GM18867 (cell line): Measurements from ENCODE around the gene F13A1.

Experiments used
- ATAC-seq: cut with Tn5 transposase; IDR thresholded peaks from one replicate; pipeline ENCODE4 v1.9.1; 2021; ENCODE audit warnings: mild to moderate bottlenecking, moderate library complexity; ENCODE audit not compliant: unreplicated experiment

Gene F13A1

GRCh38 chr6:6246544-6246943 is 73.9 kb downstream of the F13A1 start:
- ATAC-seq: peak; percentile 86

DNA sequence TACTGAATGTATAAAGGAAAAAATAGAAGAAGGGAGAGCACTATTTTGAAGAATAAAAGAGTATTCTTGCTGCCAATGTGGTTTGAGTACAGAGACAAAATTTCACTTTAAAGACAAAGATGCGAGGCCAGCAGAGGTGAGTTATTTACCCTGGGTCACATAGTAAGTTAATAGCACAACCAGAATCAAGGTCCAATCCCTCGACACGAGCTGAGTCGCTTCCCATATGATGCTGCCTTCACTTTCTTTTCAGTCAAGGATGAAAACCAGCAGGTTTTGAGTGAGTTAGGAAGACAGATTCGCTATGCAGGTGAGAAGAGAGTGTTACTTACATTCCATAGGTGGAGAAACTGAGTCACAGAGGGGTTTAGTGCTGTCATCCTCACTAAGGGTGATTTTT is 75.8 kb downstream of the F13A1 start:
- no peak for ATAC-seq

GRCh38 chr6:6243846-6244245 is 76.6 kb downstream of the F13A1 start:
- no peak for ATAC-seq

DNA sequence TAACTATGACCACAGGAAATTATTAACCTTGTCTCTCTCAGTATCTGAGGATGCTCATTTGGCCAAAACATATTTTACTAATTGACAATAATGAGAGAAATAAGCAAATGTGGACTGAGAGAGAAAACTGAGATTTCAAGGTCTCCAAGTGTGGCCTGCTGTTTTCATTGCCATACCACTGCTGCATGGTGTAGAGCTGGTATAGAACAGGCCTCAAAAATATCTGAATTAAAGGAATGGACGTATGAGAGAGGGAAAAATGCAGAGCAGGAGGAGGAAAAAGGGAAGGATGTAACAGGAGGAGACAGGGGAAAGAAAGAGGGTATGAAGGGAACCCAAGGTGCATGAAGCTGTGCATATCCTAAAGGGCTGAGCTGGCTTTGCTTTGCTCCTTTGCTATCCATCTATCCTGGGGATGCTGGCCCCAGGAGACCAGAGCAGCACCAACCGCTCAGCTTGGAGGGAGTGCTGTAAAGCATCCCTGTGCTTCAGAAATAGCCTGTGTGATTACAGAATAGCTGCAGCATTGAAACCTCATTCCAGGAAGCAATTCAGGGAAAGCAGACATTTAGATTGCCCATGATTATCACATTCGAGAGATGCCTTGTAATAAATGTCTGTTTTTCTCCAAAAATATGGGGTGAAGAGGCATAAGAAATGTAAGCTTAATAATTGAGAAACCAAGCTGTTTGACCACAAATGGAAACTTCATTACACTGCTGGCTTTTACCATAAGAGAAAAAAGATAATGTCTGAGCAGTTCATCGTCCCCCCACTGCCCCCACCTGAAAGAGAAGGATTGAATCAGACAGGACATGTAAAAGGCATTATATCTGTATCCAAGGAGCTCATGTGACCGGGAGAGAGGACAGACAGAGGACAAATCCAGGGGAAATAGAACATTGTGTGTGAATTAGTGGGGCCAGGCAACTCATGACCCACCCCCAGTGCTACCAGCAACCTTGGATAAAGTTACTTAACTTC is 80.6 kb downstream of the F13A1 start:
- no peak for ATAC-seq

DNA sequence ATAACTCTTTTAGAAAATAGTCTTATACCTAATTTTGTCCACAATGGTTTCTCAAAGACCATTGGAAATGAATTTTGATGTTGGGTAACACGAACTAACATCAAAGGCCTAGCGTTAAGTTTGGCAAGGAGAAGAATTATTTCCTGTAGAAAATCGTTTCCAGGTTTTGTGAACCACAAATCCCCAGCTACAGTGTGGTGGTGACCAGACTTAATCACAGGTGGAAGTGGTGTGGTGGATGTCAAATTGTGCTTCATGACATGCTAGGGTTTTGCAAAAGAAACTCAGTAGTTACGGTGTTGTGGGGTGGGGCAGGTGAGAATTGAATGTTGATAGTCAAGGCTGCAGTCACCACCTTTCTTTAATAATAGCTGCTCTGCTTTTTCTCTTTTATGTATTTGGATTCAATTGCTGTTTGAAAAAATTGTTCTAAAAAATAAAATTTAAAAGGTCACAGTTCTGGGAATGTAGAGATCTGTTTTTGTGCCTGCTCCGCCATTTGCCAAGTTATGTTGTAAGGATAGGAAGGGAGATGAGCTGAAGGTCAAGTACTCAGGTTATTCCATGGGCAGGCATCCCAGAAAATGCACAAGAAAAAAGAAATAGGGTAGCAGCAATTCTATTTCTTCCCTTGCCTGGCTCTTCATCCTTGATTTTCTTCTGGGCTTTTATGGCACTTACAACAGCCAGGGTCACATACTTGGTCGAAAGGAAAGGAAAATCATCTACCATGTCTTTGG is 83.6 kb downstream of the F13A1 start:
- no peak for ATAC-seq

DNA sequence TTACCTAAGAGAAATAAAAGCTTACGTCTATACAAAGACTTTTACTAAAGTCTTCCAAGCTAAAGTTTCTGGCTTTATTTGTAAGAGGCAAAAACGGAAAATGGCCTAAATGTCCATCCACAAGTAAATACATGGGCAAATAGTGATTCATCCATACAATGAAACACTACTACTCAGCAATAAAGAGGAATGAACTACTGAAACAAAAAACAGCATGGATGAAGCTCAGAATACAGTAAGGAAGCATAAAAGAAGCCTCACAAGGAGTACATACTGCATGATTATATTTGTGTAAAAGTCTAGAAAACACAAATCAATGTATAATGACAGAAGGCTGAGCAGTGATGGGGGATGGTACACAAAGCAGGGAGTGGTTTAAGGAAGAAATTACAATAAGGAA is 84.7 kb downstream of the F13A1 start:
- no peak for ATAC-seq

- ATAC-seq: no peak
Measured at GRCh38 chr6:6234963-6235362, 85.5 kb downstream of the F13A1 start.

- no peak for ATAC-seq
Measured at GRCh38 chr6:6230286-6230685, 90.2 kb downstream of the F13A1 start.

DNA sequence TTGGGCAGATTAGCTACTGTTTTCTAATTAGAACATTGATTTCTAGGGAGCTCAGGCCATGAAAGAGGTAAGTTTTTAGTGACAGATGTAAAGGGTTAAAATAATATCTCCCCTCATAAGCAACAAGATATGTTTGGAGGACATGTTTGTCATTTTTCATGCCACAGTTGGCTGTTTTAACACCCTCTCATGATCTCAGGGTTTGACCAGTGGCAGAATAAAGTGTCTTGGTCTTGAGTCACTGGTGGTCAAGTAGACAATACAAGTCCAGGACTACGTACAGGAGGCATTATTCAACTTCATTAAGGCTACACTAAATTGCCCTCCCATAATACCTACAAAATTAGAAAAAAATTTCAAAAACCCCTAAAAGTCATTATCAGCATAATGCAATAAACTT is 92.6 kb downstream of the F13A1 start:
- no peak for ATAC-seq

DNA sequence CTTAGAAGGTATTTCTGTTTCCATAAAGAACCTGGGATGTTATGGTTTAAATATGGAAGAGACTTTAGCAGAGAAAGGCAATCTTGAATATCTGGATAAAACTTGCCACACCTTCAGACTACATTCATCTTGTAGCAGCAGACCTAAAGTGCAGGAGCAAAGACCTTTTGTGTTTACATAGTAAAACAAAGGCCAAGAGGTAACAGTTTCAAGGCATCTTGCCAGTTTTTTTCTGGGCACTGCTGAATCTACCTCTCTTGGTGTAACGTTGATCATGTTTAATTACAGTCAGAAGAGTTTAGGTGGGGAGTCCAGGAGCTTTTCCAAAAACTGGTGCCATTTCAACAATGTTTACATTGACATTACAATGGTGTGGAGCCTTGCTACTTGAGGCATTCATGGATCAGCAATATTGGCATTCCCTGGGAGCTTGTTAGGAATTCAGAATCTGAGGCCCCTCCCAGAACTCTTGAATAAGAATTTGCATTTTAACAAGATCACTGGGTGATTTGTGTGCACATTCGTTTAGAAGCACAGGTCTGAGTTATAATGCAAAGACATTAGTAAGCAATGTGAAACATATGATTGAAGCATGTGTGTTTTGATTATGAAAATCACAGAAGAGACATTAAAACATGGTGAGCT is 94.5 kb downstream of the F13A1 start:
- no peak for ATAC-seq

GRCh38 chr6:6224933-6225486 is 95.5 kb downstream of the F13A1 start:
- ATAC-seq: no peak

- ATAC-seq: no peak
Measured at GRCh38 chr6:6221787-6222535, 98.5 kb downstream of the F13A1 start.

- ATAC-seq: no peak
Measured at GRCh38 chr6:6220718-6221117, 99.7 kb downstream of the F13A1 start.

DNA sequence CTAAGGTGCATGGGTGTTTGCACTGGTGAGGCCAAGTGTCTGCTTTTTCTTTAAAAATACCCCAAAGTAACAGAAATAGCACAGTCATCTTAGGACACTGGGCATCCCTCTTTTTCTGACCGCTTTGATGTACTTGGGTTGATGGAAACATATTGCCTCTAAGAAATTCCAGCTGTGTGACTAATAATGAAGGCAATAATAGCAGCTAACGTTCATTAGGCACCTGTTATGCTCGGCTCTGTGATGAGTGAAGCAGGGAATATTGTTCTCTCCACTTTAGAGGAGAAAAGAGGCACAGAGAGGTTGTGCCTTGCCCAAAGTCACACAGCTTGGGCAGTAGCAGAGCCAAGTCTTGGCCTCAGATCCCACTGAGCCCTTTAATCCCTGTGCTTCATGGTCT is 100.7 kb downstream of the F13A1 start:
- no peak for ATAC-seq

DNA sequence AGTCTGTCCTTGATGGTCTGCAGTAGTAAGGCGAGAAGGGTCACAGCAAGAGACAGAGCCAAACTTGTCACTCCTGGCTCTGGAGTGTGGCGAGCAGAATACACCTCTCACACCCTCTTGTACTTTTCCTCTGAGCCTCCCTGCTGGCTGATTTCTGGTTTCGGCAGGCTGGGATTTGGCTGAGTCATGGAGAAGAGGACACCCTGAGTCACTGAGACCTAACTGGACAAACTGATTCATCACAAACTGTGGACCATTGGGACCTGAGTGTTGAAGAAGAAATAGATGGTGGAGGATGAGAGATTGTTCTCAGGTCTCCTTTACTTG is 101.7 kb downstream of the F13A1 start:
- ATAC-seq: no peak

DNA sequence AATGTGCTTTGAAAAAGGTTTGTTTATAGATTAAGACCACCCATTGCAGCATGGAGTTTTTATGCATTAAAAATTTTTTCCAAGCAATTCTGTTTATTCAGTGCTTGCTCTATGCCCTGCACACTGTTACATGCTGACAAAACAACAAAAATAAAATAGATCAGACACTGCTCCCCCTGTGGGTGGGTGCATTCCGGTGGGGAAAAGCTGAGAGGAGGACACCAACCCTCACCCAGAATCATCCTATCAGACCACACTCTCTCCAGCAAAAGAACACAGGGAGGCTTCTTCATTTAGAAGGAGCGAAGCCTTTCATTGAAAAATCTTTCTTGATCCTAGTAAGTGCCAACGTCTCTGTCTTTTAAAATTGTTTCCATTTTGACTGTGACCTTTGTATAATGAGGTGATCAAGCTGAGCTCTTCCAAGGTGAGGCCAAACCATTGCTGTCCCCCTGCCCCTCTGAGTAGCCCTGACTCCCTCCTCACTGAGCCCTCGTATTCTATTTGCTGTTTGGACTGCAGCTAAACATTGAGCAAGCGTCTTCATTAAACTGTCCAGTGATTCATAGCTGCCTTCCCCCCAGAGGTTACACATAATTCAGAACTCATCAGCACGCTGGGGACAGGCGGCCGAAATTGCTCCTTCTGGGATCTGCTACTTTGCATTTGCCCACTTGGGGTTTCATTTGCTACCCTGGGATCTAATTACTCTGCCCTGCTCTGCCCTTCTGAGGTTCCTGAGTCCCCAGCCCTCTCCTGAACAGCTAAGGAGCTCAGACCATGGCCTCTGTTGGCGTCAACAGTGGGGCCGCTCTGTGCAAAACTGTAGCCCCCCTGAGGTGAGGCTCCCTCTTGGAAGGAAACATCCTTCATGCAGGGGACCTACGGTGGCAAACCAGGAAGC is 102.4 kb downstream of the F13A1 start:
- no peak for ATAC-seq

DNA sequence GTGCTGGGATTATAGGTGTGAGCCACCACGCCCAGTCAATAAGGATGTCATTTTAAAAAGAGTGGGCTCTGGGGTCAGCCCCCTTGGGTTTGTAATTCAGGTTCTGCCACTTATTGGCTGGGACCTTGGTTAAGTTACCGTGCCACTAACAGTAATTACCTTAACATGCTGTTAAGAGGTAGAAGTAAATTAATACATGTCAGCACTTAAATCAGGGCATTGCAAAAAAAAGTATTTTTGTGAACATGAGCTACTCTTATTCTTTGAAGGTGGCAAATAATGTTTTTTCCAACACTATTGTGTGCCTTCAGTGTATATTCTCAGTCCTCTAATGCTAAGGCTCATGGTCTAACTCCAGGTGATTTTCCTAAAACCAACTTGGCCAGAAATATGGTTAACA is 109.5 kb downstream of the F13A1 start:
- no peak for ATAC-seq

DNA sequence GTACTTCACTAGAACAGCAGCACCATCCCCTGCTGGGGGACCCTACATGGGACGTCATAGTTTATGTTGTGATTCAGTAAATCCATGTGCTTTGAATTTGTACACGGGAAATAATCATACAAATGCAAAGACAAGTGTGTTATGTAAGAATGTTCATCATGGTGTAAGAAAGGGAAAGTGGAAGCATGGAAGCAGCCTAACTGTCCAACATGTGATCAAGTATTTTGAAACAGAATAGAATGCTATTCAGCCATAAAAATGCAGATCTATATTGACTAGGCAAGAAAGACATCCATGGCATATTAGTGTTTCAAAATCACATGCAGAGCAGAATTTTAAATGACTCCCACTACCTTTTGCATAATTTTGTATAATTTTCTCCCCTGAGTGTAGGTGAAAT is 117.6 kb downstream of the F13A1 start:
- no peak for ATAC-seq

DNA sequence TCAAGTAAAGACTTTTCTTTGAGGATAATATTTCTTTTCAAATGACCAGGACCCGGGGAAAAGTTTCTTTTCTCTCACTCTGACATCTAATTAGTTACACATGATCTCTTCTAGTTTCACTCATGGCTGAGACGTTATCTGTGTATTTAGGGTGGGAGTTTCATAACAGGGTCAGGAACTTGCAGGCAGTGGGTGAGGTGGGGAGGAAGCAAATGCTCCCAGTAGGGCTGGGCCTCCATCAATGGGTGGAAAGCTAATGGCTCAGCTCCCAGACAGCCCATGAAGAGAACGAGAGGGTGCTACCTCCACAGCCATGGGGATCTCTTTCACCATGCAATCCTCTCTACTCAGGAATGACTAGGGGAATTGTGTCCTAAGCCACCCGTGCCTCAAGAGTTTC is 119.3 kb downstream of the F13A1 start:
- no peak for ATAC-seq

DNA sequence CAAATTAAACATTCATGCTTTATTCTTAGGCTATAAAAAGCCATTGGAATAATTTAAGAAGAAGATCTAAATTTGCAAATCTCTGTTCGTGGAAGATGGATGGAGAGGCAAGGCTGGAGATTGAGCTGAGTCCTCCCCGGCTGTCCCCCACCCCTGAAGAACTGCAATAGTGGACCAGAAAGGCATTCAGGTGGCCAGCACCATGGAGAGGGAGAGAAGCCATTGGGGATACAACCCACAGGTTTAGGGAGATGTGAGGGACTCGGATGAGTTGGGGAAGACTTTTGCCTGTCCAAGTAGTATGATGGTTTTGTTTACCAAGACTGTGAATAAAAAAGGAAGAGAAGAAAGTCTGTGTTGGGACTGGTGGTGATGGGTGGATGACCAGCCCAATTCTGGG is 120.8 kb downstream of the F13A1 start:
- ATAC-seq: no peak
